ENCODE results near the gene ACOT7.

GRCh38 chr1:6424000-6424565, 30.5 kb upstream of the ACOT7 start:
- TF ChIP-seq EZH2 (IDR thresholded peaks at IDR 0.05; ENCODE audit: low read depth, unreplicated experiment) (peak; percentile 68), EZH2phosphoT487 (IDR thresholded peaks at IDR 0.05; ENCODE audit: unreplicated experiment) (no peak), CTCF (conservative IDR thresholded peaks at IDR 0.05; ENCODE audit: low read depth in 2 of 2) (no peak), REST (IDR thresholded peaks at IDR 0.05; ENCODE audit: unreplicated experiment) (no peak), JUNB (IDR thresholded peaks at IDR 0.05; ENCODE audit: unreplicated experiment) (no peak)

Measured in GM23338 (cell line).